CD4-positive, alpha-beta T cell treated with Interleukin-6 at 100 ng/mL for 8 hours (primary cell): ENCODE data around the gene C8G.

ENCODE experiments used
- DNase-seq: peaks from one replicate; pipeline ENCODE4 v3.0.0-alpha.2; 2020; ENCODE audit warnings: mixed read lengths, low spot score

The C8G gene

DNA sequence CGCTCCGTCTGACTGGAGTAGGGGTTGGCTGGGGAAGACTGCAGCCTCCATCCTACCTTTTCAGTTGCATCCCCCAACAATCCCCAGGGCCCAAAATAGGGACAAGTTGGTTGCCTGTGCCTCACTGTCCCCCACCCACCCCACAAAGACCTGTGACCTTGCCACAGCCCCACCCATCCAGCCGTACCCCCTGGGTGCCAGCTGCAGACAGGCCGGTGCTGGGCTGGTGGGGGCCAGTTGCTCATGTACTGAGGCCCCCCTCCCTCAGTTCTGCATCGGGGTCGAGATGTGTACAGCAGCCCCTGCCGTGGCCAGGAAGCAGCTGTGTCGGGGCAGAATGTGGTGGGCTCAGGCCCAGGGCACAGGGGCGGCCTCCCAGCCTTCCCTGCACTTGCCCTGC is 38.1 kb downstream of the C8G start:
- no peak for DNase-seq

DNA sequence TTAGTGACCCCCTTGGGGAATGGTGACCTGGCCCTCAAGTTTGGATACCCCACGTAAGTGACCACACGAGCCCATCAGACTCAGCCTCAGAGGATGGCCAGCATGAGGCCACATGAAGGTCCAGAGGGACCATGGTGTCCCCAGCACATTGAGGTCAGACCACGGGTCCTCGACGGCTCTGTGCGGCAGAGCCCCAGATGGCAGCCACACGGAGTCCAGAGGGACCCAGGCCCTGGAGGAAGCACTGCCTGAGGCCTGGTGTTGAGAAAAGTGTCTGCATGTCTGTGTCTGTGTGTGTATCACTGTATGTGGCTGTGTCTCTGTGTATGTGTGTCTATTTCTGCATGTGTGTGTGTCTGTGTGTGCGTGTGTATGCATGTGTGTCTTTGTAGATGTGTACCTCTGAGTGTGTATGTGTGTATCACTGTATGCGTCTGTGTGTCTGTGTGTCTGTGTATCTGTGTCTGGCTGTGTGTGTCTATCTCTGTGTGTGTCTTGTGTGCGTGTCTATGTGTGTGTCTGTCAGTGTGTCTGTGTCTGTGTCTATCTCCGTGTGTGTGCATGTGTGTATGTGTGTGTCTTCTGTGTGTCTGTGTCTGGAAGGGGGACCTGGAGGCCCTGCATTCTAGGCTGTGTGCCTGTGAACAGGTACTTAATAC is 38.7 kb downstream of the C8G start:
- no peak for DNase-seq

DNA sequence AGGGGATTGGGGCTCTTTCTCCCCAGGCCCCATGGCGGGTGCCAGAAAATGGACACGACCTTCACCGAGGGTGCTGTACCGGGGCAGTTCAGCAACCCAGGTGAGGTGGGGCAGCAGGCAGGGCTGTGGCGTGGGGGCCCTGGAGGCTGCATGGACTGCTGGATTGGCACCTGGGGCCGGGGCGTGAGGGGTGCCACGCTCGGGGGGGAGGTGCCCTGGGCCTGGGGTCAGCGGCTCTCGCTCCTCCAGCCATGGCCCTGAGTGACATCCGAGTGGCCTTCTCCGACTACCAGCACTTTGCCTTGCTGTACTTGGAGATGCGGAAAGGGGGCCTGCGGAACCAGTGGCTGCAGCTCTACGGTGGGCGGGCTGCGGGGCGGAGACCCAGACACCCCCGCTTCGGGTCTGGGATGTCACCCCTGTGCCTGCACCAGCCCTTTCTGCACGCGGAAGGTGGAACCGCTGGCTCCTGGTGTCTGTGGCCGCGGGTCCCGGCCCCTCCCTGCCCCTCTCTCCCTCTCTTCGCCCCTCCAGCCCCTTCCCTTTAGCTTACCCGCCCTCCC is 39.5 kb downstream of the C8G start:
- no peak for DNase-seq

DNA sequence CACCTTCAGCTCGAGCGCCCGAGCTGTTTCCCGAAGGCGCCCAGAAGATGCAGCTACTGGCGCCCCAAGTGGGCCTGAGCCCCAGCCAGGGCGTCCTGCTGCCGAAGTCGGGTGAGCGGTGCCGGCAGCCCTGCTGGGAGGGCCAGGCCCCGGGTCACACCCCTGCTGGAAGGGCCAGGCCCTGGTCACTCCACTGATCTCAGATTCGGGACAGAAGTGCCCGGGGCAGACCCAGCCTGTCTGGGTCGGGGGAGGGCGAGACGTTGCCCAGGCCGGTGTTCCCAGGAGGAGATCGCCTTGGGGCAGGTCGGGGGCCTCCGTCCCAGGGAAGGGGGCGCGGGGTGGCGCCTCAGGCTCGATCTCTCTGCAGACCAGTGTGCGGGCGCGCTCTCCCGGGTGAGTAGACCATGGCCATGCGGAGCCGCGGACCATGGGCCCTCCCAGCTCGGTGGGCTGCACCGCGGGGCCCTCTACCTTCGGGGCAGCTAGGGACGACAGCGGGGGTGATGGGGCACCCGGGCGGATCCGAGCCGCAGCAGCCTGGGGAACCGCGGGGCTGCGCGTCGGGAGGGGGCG is 40.1 kb downstream of the C8G start:
- no peak for DNase-seq

DNA sequence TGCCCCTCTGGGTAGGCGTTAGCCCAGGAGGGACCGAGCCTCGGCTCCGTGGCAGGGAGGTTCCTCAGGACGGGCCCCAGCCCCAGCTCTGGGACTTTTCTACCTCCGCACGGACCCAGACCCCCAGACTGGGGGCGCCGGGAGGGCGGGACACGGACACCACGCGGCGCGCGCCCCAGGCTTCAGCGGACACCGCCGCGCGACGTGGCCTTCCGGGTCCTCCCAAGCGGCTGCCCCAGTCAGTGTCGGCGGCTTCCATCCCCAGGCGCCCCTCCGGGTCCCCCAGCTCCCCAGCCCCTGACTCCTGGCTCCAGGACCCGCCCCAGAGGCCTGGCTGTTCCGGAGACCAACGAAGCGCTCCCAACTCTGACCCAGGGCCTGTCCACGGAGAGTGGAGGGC is 40.8 kb downstream of the C8G start:
- no peak for DNase-seq

DNA sequence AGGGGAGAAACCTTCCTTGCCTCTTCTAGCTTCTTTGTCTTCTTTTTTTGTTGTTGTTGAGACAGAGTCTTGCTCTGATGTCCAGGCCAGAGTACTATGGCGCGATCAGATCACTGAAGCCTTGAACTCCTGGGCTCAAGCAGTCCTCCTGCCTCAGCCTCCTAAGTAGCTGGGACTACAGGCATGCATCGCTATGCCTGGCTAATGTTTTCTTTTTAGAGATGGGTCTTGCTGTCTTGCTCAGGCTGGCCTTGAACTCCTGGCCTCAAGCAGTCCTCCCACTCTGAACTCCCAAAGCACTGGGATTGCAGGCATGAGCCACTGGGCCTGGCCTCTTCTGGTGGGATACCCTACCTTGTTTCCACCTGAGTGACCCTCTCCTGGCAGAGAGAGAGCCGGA is 43.8 kb downstream of the C8G start:
- DNase-seq = no peak

DNA sequence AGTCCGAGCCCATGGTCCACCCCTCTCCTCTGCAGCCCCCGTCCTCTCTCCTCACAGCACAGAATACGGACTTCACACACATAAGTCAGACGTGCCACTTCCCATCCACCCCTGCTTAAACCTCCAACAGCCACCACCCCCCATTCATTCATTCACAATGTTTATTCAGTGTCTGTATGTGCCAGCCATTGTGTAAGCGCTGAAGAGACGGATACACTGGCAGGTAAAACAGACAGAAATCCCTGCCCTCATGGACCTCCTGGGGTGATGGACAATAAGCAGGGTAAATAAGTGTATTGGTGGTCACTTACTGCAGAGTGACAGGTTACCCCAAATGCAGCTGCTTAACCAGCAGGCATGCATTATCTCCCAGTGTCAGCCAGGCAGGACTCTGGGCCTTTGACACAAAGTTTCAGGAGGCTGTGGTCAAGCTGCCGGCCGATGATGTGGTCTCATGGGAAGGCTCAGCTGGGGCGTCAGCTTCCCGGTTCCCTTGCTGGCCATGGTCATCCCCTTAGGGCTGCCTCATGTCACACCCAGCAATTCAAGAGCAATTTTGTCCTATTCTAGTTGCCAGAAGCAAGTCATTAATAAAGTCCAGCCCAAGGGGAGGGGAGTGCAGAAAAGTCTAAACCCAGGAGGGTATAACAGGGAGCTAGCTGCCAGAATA is 45.3 kb downstream of the C8G start:
- no peak for DNase-seq

DNA sequence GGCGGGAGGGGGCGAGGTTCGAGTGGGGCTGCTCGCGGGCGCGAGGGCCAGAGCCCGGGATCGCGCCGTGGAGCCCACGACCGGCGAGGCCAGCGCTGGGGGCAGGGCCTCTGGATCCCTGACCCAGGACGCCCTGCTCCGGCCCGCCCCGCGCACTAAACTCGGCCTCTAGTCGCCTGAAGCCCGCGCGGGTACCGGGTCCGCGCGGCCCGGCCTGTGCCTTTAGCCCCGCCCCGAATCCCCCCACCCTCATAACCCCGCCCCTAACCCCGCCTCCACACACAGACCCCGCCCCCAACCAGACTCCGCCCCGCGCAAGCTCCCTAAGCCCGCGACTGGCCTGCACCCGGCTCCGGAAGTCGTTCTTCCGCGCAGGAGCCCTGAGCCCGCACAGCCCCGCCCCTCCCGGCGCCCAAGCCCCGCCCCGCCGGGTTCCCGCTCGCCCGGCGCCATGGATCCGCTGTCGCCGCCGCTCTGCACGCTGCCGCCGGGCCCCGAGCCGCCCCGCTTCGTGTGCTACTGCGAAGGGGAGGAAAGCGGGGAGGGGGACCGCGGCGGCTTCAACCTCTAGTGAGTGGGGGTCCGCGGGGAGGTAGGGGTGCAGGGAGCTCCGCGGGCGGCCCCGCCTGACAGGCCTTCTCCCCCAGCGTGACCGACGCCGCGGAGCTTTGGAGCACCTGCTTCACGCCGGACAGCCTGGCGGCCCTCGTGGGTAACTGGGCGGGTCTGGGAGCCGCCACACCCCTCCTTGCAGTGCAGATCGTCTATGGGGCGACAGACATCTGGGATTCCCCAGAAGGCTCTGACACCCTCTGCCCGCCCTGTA is 47.2 kb downstream of the C8G start, which contains the start of gene PAXX:
Gene PAXX (plus strand): TSS at position 430 of the 826 bp plus-strand sequence. CDS start 22 bp downstream, at position 452.
- peak; percentile 93 for DNase-seq

DNA sequence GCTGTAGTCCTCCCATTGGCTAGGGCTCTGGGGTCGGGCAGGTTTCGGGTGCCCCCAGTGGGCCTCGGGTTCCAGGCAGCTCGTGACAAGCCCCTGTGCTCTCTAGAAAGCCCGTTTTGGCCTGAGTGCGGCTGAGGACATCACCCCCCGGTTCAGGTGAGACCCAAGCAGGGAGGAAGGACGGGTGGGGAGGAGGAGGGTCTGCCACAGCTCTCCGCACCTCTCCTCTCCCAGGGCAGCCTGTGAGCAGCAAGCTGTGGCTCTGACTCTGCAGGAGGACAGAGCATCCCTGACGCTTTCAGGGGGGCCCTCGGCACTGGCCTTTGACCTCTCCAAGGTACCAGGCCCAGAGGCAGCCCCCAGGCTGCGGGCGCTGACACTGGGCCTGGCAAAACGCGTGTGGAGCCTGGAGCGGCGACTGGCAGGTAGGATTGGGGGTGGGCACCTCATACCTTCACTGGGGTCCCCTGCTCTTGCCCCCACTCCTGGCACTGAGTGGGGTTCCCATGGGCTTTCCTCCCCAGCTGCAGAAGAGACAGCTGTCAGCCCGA is 47.9 kb downstream of the C8G start:
- no peak for DNase-seq

DNA sequence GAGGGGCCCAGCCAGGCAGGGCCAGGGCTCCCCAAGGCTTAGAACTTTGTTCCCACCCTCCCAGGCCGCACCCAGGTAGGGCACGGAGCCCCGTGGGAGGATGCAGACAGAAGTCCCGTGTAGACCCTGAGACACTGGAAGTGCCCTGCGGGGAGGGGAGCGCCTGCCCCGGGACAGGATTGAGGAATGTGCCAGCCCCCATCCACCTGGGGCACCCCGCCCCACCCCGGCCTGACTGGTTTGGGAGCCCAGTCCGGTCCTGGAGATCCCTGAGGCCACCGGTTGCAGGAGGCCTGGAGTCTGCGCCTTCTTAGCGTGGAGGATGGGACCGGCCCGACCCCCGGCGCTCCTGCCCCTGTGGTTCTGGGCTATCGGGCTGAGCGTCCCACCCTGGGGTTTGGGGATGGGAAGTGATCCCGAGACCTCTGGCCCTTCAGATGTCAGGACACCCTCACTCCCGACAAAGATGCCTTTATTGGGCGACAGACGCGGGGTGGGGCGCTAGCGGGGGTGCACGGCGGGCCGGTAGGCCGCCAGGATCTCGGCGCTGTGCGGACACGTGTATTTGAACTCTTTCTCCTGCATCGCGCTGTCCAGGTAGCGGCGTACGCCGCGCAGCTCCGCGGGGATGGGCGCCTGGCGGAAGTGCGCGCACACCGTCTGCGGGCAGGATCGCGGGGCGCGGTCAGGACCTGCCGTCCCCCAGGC is 49.3 kb downstream of the C8G start:
- DNase-seq = no peak

DNA sequence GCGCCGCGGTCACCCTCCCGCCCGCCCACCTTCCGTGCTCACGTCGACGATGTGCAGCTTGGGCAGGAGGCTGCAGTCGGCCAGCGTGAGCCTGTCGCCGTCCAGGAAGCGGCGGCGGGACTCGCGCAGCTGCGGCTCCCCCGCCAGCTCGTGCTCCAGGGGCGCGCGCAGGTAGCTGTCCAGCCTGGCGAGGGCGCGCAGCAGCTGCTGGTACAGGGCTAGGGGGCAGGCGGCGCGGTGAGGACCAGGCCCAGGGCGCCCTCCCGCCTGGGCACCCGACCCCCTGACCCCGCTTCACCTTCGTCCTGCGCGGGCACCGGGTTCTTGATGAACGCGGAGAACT is 49.8 kb downstream of the C8G start:
- DNase-seq = no peak

DNA sequence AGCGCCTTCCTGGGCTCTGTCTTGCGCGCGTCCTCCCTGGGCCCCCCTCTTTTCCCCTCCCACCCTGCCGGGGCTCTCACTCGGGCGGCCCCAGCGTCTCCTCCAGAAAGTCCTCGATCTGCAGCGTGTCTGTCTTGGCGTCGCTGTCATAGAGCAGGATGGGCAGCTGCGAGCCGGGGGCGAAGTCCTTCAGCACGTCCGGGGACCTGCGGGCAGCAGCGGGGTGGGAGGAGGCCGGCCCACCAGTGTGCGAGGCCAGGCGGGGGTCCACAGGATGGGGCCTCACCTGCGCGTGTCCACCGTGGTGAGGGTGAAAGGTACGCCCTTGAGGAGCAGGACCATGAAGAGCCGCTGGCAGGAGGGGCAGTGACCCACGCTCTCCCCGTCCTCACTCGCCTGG is 50.3 kb downstream of the C8G start:
- no peak for DNase-seq

DNA sequence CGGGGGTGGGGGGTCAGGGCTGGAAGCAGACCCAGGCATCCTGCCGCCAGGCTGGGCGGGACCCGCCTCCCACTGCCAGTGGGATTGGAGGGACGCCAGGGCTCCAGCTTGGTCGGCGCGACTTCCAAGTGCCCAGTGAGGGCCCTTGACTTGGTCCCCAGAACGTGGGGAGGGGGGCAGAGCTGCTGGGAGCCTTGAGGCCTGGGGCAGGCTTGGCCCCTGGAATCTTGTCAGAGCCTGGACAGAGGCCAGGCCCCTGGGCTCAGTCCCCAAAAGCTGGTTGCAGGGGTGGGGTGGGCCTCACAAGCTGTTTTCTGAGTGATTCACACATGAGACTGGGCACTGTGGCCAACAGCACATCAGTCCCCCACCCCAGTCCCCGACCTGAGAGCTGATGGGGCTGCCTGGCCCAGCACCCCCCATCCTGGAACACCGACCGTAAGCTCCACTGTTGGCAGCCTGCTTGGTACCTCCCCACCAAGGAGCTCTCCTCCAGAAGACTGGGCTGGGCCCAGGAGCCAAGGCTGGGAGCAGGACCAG is 50.8 kb downstream of the C8G start:
- no peak for DNase-seq
